Frontal cortex (tissue), 4 donors: Measurements from ENCODE around the gene PCBD1. TPM values are rescaled to one million over a fixed set of nuclear protein-coding genes. Genes with fewer than 3 reads are reported as not detected.

Experiments used
- DNase-seq, 2 donors: peaks; one replicate each; pipeline ENCODE4 v3.0.0; 2012; ENCODE audit warnings: low spot score in 2 of 2
- FAIRE-seq: peaks from 2 replicates; lab custom pipeline; 2012; peaks lifted over from hg19 to GRCh38; lab: Jason Lieb, UNC
- total RNA-seq: library from RNA; depleted of rRNA; stranded (reverse); fragments of >200 nt; gene quantifications from one replicate; pipeline ENCODE4 v1.2.3, GENCODE V29; 2014
- donor health status: control.
- donor health status: control.
- donor health status: control.

The PCBD1 gene
- total RNA-seq, 1 donor from 2014 or later = 12.2 TPM

GRCh38 chr10:70918851-70919530 is 30.6 kb upstream of the PCBD1 start:
- no peak for FAIRE-seq
- peak in 1 of 2 donors; percentile 52 for DNase-seq

GRCh38 chr10:70917635-70918034 is 29.3 kb upstream of the PCBD1 start:
- FAIRE-seq (no peak), DNase-seq (no peak)

GRCh38 chr10:70917226-70917625 is 28.9 kb upstream of the PCBD1 start:
- DNase-seq = no peak
- FAIRE-seq = no peak

GRCh38 chr10:70916241-70916640 is 27.9 kb upstream of the PCBD1 start:
- DNase-seq = no peak
- no peak for FAIRE-seq

GRCh38 chr10:70915806-70916205 is 27.4 kb upstream of the PCBD1 start:
- FAIRE-seq (no peak), DNase-seq (no peak)

- FAIRE-seq = no peak
Measured at GRCh38 chr10:70915206-70915605, 26.8 kb upstream of the PCBD1 start.

GRCh38 chr10:70914316-70914864 is 26.0 kb upstream of the PCBD1 start:
- DNase-seq (no peak), FAIRE-seq (no peak)

More at GRCh38 chr10:70915206-70915605, 26.8 kb upstream of the PCBD1 start:
- DNase-seq = no peak

- FAIRE-seq = no peak
- no peak for DNase-seq
Measured at GRCh38 chr10:70913893-70914240, 25.5 kb upstream of the PCBD1 start.

- no peak for FAIRE-seq
- DNase-seq = no peak
Measured at GRCh38 chr10:70913191-70913892, 25.0 kb upstream of the PCBD1 start.

- DNase-seq = no peak
Measured at GRCh38 chr10:70912556-70912955, 24.2 kb upstream of the PCBD1 start.

GRCh38 chr10:70911386-70911785 is 23.0 kb upstream of the PCBD1 start:
- FAIRE-seq (no peak), DNase-seq (no peak)

More at GRCh38 chr10:70912556-70912955, 24.2 kb upstream of the PCBD1 start:
- FAIRE-seq = no peak

- no peak for FAIRE-seq
- no peak for DNase-seq
Measured at GRCh38 chr10:70910486-70911341, 22.3 kb upstream of the PCBD1 start.

- no peak for DNase-seq
- FAIRE-seq = no peak
Measured at GRCh38 chr10:70909326-70909935, 21.1 kb upstream of the PCBD1 start.

- DNase-seq (no peak), FAIRE-seq (no peak)
Measured at GRCh38 chr10:70908406-70909296, 20.3 kb upstream of the PCBD1 start.

GRCh38 chr10:70907637-70908405 is 19.5 kb upstream of the PCBD1 start:
- DNase-seq = no peak

GRCh38 chr10:70906953-70907636 is 18.7 kb upstream of the PCBD1 start:
- no peak for FAIRE-seq
- no peak for DNase-seq

More at GRCh38 chr10:70907637-70908405, 19.5 kb upstream of the PCBD1 start:
- FAIRE-seq = no peak

GRCh38 chr10:70906031-70906783 is 17.8 kb upstream of the PCBD1 start:
- DNase-seq (no peak), FAIRE-seq (no peak)
